Activated CD8-positive, alpha-beta T cell treated with anti-CD3 and anti-CD28 coated beads for 36 hours (primary cell): ENCODE data around the gene THADA. TPM values are rescaled to one million over a fixed set of nuclear protein-coding genes. Genes with fewer than 3 reads are reported as not detected.

ENCODE experiments used
- ATAC-seq: fragments of 200-7000 bp; cut with Tn5 transposase; one replicate; pipeline ENCODE4 v1.10.0; 2021; ENCODE audit warnings: mild to moderate bottlenecking, moderate library complexity
- CTCF ChIA-PET: fragments of 350-600 bp; sonication (Branson Sonifier 250); formaldehyde crosslinking; loops from one replicate; lab custom pipeline; 2021; ENCODE audit warnings: antibody characterized with exemption; lab: Charles Lee
- POLR2A ChIA-PET: fragments of 350-600 bp; sonication (Branson Sonifier 250); formaldehyde crosslinking; loops from one replicate; lab custom pipeline; 2021; ENCODE audit warnings: antibody characterized with exemption; lab: Charles Lee
- DNase-seq: peaks from one replicate; pipeline ENCODE4 v3.0.0-alpha.2; 2020
- H3K27ac Mint-ChIP-seq: one replicate; pipeline ENCODE4 v1.8.0; 2021; ENCODE audit warnings: mild to moderate bottlenecking, mixed read lengths
- H3K27me3 Mint-ChIP-seq: one replicate; pipeline ENCODE4 v1.8.0; 2021; ENCODE audit warnings: mixed read lengths
- H3K36me3 Mint-ChIP-seq: one replicate; pipeline ENCODE4 v1.8.0; 2021; ENCODE audit warnings: low read depth, mixed read lengths
- H3K4me1 Mint-ChIP-seq: one replicate; pipeline ENCODE4 v1.8.0; 2021; ENCODE audit warnings: low read depth, mixed read lengths
- H3K4me3 Mint-ChIP-seq: one replicate; pipeline ENCODE4 v1.8.0; 2021; ENCODE audit warnings: mild to moderate bottlenecking, moderate library complexity, mixed read lengths
- H3K9me3 Mint-ChIP-seq: one replicate; pipeline ENCODE4 v1.8.0; 2021; ENCODE audit warnings: mixed read lengths
- CTCF ChIP-seq: fragments of 200-600 bp; IDR thresholded peaks from one replicate; pipeline ENCODE4 v1.8.0; 2022; ENCODE audit warnings: antibody characterized with exemption, mild to moderate bottlenecking
- intact Hi-C: fragments of 100-400 bp; cut with micrococcal nuclease; formaldehyde crosslinking; loops from one replicate; pipeline ENCODE4 v1.10.0; 2022
- total RNA-seq, 2 experiments: library from RNA; stranded (reverse); gene quantifications; one replicate each; pipeline ENCODE4 v1.2.3, GENCODE V29; 2021

The THADA gene
- total RNA-seq, 2 experiments from 2014 or later = 31.3 to 31.6 TPM

GRCh38 chr2:43515807-43516497, 79.9 kb downstream of the THADA start:
- ChIA-PET CTCF (no interaction called here), POLR2A (no interaction called here)
- ATAC-seq (peak; percentile 45), DNase-seq (no peak)
- H3K4me3 Mint-ChIP-seq = no peak overlapping the region
- TF ChIP-seq CTCF = no peak
- H3K4me1 Mint-ChIP-seq = peaks cover 27% of the 10 kb centered on the region
- H3K36me3 Mint-ChIP-seq = peaks cover 24% of the 10 kb centered on the region
- no peak overlapping the region for H3K27ac Mint-ChIP-seq
- intact Hi-C loops = no loop called here
- peaks cover 2% of the 10 kb centered on the region for H3K9me3 Mint-ChIP-seq
- no peaks in the 10 kb centered on the region for H3K27me3 Mint-ChIP-seq

GRCh38 chr2:43515248-43515647, 80.6 kb downstream of the THADA start:
- DNase-seq (no peak), ATAC-seq (no peak)
- Mint-ChIP-seq H3K36me3 (peaks cover 24% of the 10 kb centered on the region), H3K4me1 (peaks cover 28% of the 10 kb centered on the region), H3K4me3 (no peak overlapping the region), H3K27ac (no peak overlapping the region), H3K27me3 (no peaks in the 10 kb centered on the region), H3K9me3 (peaks cover 2% of the 10 kb centered on the region)
- ChIA-PET POLR2A (no interaction called here), CTCF (no interaction called here)
- intact Hi-C loops = no loop called here
- no peak for TF ChIP-seq CTCF

- Mint-ChIP-seq H3K4me1 (peaks cover 38% of the 10 kb centered on the region), H3K9me3 (peaks cover 2% of the 10 kb centered on the region), H3K27me3 (no peaks in the 10 kb centered on the region), H3K27ac (no peak overlapping the region), H3K36me3 (peaks cover 24% of the 10 kb centered on the region), H3K4me3 (no peak overlapping the region)
- ATAC-seq = no peak
- TF ChIP-seq CTCF = no peak
- DNase-seq = no peak
- ChIA-PET POLR2A (no interaction called here), CTCF (no interaction called here)
- intact Hi-C loops = no loop called here
Measured at GRCh38 chr2:43513796-43514195, 82.0 kb downstream of the THADA start.

- TF ChIP-seq CTCF = no peak
- no peak overlapping the region for H3K27ac Mint-ChIP-seq
- CTCF ChIA-PET = interaction anchor here (1.2 to 2.0 kb wide), 2 partner anchors 29 to 64 kb away, joined by 4 to 5 read pairs; no protein-coding TSS in a partner anchor
Measured at GRCh38 chr2:43513216-43513615, 82.6 kb downstream of the THADA start.

GRCh38 chr2:43511199-43511598, 84.6 kb downstream of the THADA start:
- Mint-ChIP-seq H3K27me3 (no peaks in the 10 kb centered on the region), H3K36me3 (peaks cover 35% of the 10 kb centered on the region), H3K9me3 (peaks cover 2% of the 10 kb centered on the region), H3K4me1 (peaks cover 43% of the 10 kb centered on the region), H3K4me3 (no peak overlapping the region), H3K27ac (peak overlapping the region; percentile 11)
- POLR2A ChIA-PET = no interaction called here
- ATAC-seq = no peak
- no peak for DNase-seq
- intact Hi-C loops = no loop called here
- CTCF ChIA-PET = no interaction called here
- no peak for TF ChIP-seq CTCF

More at GRCh38 chr2:43513216-43513615, 82.6 kb downstream of the THADA start:
- Mint-ChIP-seq H3K4me3 (no peak overlapping the region), H3K27me3 (no peaks in the 10 kb centered on the region), H3K4me1 (peaks cover 42% of the 10 kb centered on the region), H3K36me3 (peaks cover 27% of the 10 kb centered on the region), H3K9me3 (peaks cover 2% of the 10 kb centered on the region)
- intact Hi-C loops = no loop called here
- no peak for ATAC-seq
- no peak for DNase-seq
- POLR2A ChIA-PET = no interaction called here
